NCI-H146 treated with DMSO at 0.1 percent for 48 hours (cell line): ENCODE data around the gene ITGB4.

Source experiments
- DNase-seq: peaks from one replicate; lab custom pipeline; 2025; ENCODE audit not compliant: unreplicated experiment; lab: John Stamatoyannopoulos, UW

The ITGB4 gene

GRCh38 chr17:75720656-75721462 lies at the start of gene ITGB4:
ITGB4 (plus strand) TSS chr17:75721459; CDS start chr17:75724704, 3,245 bp downstream.
- peak; percentile 44 for DNase-seq

GRCh38 chr17:75672011-75672410 lies 49.2 kb upstream of the ITGB4 start:
- no peak for DNase-seq

DNA sequence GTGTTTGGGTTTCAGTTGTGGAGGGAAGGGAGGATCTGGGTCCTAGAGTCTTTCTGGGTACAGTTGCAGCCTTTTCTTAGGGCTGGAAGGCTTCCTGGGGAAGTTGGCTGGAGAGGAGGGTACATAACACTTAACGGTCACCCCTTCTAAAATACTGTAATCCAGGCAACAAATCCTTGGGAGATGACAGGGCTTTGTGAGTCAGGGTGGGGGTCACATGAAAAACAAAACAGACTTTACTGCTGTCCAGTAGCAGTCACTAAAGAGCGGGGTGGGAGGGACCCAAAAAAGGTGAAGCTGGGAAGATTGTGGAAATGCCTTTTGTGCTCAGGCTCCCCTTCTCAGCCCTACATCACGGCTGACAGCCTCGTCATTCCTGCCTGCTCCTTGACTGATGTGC lies 47.8 kb upstream of the ITGB4 start:
- DNase-seq, result no peak

- DNase-seq, result no peak
Measured at GRCh38 chr17:75676461-75676860, 44.8 kb upstream of the ITGB4 start.

DNA sequence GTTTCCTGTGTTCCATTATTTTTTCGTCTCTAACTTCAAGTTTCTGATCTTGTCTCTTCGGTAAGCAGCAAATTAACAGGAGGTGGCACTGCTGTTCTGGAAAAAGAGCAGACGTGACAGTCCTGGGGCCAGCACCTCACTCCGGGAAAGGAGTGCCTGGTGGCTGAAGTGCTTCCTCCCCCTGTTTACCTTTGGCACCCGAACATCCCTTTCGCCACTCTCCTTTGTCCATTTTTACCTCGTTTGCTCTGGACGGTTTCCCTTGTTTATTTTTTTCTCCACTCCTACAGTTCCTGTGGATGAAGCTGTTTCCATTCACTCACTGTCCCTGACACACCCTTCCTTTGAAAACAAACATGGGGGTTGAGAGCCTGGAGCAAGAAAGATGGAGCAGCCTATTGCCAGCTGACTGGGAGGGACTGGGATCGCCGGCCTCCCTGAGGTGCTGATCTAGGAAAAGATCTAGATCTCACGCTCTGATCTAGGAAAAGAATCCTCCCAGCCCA lies 41.5 kb upstream of the ITGB4 start:
- DNase-seq, result no peak

DNA sequence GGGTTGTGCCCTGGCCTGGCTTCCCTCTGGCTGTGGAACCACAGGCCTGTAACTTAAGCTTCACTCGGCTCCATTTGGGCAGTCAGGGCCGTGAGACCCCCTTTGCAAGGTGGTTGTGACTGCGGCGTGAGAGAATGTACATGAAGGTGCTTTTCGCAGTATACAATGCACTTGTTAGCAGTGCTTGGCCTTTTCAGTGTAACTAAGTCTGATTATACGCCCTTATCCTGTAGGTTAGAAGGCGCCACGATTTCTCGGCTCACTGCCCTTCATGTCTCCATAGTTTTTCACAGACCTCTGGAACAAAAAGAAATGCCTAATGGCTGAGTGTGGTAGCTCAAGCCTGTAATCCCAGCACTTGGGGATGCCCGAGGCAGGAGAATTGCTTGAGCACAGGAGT lies 40.8 kb upstream of the ITGB4 start:
- no peak for DNase-seq

- DNase-seq, result no peak
Measured at GRCh38 chr17:75681289-75681688, 40.0 kb upstream of the ITGB4 start.

DNA sequence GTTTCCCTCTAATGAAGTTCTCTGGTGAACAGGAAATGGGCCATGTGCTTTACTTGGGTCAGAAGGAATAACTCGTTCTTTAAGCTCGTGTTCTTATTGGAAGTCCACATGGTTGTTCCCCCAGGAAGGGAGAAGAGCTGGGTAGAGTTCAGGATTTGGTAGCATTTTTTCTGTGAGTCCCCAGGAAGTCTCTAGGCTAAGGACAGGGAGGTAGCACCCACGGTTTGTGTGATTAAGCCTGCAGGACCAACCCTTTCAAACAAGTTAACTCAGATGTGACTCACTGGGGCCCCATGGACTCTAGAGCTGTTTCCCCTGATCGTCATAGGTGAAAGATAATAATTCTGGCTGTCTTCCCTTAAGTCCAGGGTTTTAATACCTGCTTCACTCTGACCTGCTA lies 37.7 kb upstream of the ITGB4 start:
- no peak for DNase-seq

- DNase-seq, result no peak
Measured at GRCh38 chr17:75684249-75684648, 37.0 kb upstream of the ITGB4 start.

GRCh38 chr17:75684924-75685323 lies 36.3 kb upstream of the ITGB4 start:
- no peak for DNase-seq

- DNase-seq, result no peak
Measured at GRCh38 chr17:75685499-75685898, 35.8 kb upstream of the ITGB4 start.

DNA sequence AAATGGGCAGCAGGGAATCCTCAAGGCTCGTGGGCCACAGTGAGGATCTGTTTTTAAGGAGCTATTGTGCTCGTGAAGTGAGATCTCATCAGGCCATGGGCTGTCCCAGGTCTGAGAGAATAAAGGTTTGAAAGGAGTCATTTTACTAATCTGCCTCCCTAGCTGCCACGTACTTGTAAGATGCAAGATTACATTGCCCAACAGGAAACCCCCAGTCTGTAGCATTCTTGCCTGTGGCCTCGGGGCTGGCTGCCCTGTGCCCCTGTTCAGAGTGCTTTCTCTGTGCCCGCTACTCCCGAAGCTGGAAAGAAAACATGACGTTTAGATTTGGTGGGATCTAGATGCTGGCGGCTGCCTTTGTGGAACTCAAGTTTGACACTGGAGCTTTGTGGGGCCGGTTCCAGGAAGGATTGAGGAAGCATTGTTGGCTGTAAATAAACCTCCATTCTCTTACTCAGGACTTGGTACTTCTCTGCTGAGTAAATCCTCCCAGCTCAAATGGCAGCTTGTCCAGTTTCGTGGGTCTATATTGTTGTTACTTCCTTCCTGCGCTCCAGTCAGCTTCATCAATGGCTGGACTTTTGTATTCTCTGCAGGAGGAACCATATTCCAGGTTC lies 32.9 kb upstream of the ITGB4 start:
- DNase-seq, result no peak

DNA sequence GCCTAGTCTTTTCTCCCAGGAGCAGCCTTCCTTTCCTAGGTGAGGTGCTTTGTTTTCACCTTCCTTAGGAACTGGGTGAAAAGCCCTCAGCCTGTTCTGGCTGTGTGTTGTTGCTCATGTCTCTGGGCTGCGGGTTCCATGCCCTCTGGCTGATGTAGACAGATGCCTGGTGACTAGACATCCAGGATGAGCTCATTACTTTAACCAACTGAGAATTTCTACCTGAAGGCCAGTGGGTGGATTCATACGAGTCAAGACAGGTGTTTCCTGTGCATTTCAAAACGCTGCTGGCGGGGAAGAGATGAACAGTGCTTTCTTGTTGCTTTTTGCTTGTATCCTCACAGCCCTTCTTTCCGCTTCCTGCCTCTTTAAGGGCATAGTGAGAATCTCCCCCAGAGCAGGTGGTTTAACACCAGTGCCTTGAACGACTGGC lies 31.8 kb upstream of the ITGB4 start:
- peak; percentile 56 for DNase-seq

GRCh38 chr17:75691371-75691791 lies 29.9 kb upstream of the ITGB4 start:
- no peak for DNase-seq

- DNase-seq, result no peak
Measured at GRCh38 chr17:75691801-75692626, 29.2 kb upstream of the ITGB4 start.

DNA sequence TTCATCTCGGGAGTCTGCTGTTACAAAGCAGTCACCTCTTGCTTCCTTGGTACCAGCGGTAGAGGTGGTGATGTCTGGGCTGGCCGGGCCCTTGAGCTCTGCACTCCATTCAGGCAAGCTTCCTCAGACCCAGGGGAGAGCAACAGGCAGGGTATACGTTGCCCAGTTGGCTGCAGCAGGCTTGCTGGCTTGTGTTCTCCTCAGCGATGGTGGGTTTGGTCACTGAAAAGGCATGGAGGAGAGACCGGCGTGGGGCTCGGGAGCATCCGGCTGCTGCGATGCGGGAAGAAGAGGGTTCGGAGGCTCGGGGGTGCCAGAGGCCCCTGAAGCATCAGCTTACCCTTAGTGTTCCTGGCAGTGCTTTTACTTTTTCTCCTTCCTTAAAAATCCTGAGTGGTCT lies 28.3 kb upstream of the ITGB4 start:
- DNase-seq, result no peak

GRCh38 chr17:75693500-75694481 lies 27.5 kb upstream of the ITGB4 start:
- no peak for DNase-seq

DNA sequence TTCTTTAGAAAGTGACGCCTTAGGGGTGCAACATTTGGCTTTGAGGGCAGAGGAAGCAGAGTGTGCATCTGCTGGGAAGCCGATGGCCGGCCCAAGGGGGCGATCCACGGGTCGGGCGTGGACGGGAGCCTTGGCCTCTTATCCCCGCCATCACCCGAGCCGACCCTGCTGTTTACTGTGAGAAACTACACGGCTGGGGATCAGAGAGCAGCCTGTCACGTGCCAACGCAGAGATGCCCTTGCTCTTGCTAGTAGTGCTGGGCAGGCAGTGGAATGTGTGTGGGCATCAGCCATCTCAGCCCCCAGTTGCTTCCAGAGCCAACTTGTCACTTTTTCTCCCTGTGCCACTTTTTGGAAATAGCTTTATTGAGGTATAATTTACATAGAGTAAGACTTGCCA lies 26.7 kb upstream of the ITGB4 start:
- no peak for DNase-seq

DNA sequence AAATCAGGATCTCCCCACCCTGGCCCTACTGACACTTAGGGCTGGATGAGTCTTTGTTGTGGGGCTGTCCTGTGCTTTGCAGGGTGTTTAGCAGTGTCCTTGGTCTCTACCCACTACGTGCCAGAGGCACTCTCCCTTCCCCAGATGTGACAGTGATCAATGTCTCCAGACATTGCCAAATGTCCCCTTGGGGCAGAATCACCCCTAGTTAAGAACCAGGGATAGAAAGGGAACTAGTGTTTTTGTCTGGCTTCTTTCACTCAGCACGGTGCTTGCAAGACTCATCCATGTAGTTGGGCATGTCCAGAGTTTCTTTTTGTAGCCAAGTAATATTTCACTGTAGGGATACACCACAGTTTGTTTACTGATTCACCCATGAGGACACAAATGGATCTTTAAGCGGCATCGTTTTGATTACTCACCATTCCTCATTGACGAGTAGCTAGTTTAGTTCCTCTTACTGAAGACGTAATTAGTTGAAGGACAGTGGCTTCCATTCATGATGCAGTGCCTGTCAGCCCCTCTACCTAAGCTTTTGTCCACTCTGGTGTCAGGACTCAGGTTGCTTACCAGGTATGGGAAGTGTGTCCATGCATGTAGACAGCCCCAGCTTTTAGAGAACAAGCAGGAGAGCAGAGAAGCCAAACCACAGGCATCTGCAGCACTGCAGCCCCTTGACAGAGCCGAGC lies 26.0 kb upstream of the ITGB4 start:
- no peak for DNase-seq

GRCh38 chr17:75695830-75696271 lies 25.4 kb upstream of the ITGB4 start:
- no peak for DNase-seq
